ENCODE data around the gene ACTL7A.
"Not testable (repeated sequence)": the region's sequence is repeated elsewhere in the genome, so short reads cannot be mapped to it uniquely, and the experiment has no call there.

The ACTL7A gene, protein sequence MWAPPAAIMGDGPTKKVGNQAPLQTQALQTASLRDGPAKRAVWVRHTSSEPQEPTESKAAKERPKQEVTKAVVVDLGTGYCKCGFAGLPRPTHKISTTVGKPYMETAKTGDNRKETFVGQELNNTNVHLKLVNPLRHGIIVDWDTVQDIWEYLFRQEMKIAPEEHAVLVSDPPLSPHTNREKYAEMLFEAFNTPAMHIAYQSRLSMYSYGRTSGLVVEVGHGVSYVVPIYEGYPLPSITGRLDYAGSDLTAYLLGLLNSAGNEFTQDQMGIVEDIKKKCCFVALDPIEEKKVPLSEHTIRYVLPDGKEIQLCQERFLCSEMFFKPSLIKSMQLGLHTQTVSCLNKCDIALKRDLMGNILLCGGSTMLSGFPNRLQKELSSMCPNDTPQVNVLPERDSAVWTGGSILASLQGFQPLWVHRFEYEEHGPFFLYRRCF

DNA sequence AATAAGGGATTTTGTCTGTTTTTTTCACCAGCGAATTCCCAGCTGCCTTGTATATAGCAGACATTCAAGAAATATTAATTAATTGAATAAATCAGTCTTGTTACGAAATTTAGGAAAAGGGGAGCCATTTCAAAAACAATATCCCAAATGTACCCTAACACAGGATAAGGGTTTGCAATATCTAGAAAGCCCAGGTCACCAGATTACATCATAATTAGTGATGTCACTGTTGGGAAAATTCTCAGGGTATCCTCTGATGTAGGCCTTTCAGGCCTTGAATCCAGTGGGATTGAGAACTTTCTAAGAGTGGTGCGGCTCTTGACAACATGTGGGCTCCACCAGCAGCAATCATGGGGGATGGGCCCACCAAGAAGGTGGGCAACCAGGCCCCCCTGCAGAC, at the start of gene ACTL7A:
ACTL7A (plus strand) TSS at position 270 of the 400 bp plus-strand sequence; CDS start at position 327, 57 bp downstream.
- no peak for DNase-seq

DNA sequence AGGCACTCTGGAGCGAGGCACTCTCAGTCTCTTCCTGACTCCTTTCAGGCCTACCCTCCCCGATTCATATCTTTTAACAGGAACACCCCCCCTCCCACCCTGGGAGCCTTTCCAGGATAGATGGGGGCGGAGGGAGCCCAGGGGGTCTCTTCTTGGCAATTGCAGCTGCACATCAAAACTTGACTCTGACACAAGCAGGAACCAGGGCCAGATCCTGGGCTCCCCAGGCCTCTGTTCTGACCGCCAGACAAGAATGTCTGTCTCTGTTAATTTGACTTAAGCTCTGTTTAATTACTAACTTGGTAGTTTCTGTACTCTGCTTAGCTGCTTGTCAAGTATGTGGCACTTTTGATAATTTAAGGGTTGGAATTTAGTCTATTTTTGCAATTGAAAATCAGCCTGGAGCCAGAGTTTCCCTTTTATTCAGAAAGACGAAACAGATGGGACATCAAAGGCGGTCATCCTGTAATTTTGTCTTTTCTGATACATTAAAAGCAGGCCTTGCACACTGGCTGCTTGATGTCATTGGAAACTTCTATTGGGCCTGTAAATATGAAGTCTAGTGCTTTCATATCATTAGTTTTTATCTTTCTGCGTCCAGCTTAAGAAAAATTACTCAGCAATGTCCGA, 49.6 kb upstream of the ACTL7A start:
- peak; percentile 69 for DNase-seq

DNA sequence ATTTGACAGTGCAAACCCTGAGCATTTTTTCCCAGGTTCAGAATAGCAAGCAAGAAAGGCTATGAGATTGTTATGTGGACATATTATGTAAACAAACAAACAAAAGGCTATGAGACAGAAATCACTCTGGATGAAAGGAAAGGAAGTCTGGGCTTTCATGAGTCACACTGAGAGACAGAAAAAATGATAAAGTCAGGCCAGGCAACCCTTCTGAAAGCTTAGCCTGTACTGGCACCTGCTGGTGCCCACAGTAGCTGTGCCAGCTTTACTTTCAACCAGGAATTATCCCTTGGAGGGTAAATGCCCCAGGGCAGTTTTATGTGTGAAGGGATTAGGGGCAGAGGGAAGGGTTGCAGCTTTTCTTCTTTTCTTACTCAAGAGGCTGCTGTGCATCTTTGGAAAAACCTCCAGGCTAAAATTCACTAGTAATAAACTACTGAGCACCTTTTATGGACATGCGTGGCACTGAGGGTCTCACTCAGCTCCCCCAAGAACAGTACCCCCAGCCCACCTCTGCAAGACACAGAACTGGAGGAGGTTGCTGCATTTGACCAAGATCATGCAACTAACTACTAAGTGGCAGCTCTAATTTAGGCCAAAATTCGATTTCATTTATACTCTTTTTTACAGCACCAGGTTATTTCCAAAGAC, 48.0 kb upstream of the ACTL7A start:
- DNase-seq = peak; percentile 76

DNA sequence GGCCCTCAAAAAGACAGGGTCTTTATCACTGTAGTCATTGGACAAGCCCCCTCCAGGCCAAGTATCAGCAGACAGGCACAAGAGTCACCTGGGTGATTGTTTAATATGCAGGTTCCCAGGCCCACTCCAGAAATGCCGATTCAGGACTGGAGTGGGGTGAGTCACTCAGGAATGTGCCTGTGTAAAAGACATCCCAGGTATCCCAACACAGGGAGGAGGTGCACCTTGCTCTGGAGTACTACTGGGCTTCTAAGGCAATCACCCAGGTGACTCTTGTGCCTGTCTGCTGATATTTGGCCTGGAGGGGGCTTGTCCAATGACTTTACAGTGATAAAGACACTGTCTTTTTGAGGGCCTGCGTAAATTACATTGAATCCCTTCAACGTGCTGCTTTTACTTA, 46.9 kb upstream of the ACTL7A start:
- DNase-seq = no peak

DNA sequence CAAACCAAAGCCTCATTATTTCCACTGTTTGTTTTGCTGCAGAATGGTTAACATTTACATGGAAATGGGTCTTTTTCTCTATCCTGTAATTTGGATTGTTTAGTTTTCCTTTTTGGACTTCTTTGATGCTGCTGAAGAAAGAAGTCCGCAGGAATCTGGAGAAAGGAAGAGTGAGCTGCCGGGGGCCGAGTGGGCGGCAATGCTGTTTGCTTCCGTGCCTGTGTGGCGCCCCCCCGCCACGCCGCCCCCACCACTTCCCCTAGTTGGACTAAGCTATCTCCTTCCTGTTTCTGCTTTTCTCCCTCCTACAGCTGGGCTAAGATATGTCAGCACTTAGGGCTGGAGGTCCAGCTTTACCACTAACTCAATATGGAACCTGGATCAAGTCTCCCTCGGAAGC, 46.0 kb upstream of the ACTL7A start:
- DNase-seq = no peak

DNA sequence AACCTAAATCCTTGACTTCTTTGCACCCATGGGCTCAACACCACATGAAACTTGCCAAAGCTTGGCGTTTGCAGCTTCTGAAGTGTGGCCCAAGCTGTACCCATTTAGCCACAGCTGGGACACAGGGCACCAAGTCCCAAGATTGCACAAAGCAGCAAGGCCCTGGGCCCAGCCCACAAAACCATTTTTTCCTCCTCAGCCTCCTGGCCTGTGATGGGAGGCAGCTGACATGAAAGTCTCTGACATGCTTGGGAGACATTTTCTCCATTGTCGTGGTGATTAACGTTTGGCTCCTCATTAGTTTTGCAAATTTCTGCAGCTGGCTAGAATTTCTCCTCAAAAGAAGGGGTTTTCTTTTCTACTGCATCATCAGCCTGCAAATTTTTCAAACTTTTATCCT, 38.2 kb upstream of the ACTL7A start:
- DNase-seq = no peak

DNA sequence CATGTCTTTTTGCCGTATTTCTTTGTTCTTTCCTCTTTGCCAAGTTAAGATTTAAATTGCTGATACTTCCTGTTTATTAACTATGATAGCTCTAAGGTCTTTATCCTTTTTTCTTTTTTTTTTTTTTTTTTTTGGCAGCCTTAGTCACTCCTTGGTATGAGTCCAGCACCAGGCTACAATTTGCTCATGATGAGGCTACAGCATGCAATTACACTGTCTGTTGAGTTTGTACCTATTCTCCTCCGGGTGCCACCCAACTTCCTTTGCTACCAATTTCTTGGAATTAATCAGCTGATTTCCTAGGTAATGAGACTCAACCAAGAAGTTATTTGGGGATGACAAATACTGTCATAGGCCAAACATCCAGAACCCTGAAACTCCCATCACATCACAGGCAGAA, 31.8 kb upstream of the ACTL7A start:
- DNase-seq = no peak

DNA sequence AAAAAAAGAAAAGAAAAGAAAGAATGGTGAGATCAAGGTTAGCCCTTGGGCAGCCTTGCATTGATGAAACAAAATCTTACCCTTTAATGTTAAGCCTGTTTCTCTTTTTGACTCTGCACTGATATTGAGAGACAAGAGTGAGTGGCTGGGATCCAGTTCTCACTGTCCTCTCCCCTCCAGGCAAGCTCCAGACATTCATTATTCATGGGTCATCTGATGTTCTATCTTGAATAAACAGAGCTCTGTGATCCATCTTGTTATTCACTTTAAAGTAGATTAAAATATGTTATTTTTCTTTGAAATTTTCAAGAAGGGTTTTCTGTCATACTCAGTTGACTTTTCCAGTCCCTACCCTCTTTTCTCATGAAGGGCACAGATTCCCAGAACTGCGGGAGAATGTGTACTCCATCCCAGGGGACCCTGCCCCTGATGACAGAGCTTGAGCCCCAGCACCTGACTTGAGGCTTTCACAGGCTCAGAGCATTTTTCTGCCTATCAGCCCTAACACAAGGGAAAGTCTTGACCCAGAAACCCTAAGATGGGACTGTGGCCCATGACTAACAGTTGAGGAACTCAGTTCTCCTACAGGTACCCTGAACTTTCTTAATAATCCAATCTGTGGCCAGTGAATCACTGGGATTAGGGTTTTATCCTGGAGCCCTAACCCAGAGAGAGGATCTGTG, 30.4 kb upstream of the ACTL7A start:
- no peak for DNase-seq

DNA sequence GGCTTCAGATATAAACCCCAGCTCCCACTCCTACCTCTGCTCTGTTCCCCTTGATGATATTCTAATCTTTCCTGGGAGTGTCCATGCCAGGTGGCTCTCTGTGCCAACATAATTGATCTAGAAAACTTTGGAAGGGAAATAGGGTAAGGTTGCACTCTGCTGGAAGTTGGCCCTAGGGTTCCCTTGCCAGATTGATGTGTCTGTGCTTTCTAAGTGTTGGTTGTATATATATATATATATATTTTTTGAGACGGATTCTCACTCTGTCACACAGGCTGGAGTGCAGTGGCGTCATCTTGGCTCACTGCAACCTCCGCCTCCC, 29.9 kb upstream of the ACTL7A start:
- no peak for DNase-seq

DNA sequence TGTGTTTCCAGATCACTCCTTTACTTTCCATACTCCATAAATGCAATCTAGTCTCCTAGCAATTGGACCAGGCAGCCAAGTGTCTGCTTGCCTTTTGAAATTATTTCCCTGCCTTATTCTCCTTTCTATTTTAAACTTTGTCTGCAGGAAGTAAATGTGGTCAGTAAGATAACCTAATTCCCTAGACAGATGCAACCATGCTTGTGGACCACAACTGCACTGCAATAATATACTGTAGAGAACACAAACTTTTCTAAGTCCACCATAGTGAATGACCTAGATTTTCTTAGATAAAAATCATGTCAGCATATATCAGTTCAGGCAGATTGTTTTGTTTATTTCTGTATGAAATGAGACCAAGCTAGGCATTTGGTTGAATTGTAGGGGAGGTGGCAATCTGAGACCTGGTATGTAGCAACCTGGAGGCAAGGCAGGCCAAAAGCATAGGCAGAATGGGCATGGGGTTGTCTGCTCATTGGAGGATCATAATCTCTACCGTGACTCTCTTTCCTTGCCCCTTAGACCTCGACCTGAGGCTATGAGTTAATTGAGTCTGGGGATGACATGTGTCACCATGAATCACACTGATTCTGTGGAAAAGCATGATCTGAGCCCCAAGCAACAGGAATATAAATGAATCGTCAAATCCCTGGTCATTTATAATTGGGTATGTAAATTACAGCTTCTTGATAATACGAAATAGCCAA, 27.0 kb upstream of the ACTL7A start:
- DNase-seq = no peak

GRCh38 chr9:108835831-108836230, 26.2 kb upstream of the ACTL7A start:
- no peak for DNase-seq

GRCh38 chr9:108836319-108836718, 25.7 kb upstream of the ACTL7A start:
- DNase-seq = no peak

GRCh38 chr9:108836781-108837180, 25.3 kb upstream of the ACTL7A start:
- DNase-seq = no peak

- no peak for DNase-seq
Observed at GRCh38 chr9:108837530-108837929, 24.5 kb upstream of the ACTL7A start.

- DNase-seq = no peak
Observed at GRCh38 chr9:108838017-108838416, 24.0 kb upstream of the ACTL7A start.

GRCh38 chr9:108839561-108839960, 22.5 kb upstream of the ACTL7A start:
- DNase-seq = not testable (repeated sequence)

GRCh38 chr9:108842610-108843295, 19.3 kb upstream of the ACTL7A start:
- DNase-seq = no peak

- DNase-seq = no peak
Observed at GRCh38 chr9:108844391-108844790, 17.7 kb upstream of the ACTL7A start.

DNA sequence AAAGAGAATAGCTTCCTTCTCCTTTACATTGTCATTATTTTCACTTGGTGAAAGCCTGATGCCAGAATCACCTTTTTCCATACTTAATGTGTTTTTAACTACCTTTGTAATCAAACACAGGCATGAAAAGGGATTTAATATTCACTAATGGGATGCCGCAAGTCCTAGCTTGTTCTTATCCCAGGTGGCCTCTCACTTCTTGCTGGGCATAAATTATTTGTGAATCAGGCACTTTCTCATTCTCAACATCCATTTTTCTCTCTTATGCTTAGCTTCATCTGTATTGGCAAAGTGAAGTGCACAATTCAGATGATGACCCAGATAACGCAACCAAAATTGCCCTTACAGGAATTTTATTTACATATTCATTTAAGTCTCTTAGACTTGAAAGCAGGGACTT, 17.2 kb upstream of the ACTL7A start:
- peak; percentile 66 for DNase-seq

DNA sequence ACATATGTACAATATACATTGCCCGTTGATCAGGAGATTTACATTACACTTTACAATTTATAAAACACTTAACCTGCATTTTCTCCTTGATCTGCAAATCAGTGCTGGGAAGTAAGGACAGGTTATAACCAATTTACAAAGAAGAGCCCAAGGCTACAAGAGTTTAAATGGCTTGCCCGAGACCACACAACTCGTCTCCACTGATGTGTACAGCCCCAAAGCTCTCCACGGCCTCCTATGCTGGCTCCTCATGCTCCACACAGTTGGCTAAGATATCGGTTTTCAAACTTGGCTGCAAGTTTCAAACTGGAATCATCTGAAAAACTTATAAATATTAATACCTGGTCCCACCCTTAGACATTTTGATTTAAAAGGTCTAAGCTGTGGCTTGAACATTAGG, 16.6 kb upstream of the ACTL7A start:
- no peak for DNase-seq

- no peak for DNase-seq
Observed at GRCh38 chr9:108845947-108846346, 16.1 kb upstream of the ACTL7A start.

DNA sequence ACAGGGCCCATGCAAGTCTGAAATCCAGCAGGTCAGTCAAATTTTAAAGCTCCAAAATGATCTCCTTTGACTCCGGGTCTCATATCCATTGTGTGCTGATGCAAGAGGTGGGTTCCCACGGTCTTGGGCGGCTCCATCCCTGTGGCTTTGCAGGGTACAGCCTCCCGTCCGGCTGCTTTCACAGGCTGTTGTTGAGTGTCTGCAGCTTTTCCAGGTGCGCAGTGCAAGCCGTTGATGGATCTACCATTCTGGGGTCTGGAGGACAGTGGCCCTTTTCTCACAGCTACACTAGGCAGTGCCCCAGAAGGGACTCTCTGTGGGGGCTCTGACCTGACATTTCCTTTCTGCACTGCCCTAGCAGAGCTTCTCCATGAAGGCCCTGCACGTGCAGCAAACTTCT, 13.8 kb upstream of the ACTL7A start:
- peak; percentile 22 for DNase-seq
